H9 (cell line): Measurements from ENCODE around the gene PID1. TPM values are rescaled to one million over a fixed set of nuclear protein-coding genes. Genes with fewer than 3 reads are reported as not detected.

Experiments
- DNase-seq: peaks from one replicate; pipeline ENCODE4 v3.0.0-alpha.2; 2017
- H2AFZ ChIP-seq: one replicate; pipeline ENCODE4 v1.6.1; 2013; ENCODE audit warnings: mild to moderate bottlenecking, low read length, control low read depth, moderate library complexity
- H2AK5ac ChIP-seq: 2 replicates; pipeline ENCODE4 v1.6.1; 2013; ENCODE audit warnings: low read length, control low read depth, mixed read lengths; ENCODE audit not compliant: insufficient read length
- H2BK120ac ChIP-seq: one replicate; pipeline ENCODE4 v1.6.1; 2013; ENCODE audit warnings: low read depth, mild to moderate bottlenecking, low read length, control low read depth, inconsistent platforms; ENCODE audit not compliant: poor library complexity, severe bottlenecking
- H2BK12ac ChIP-seq: 2 replicates; pipeline ENCODE4 v1.6.1; 2013; ENCODE audit warnings: low read length, control low read depth, mixed read lengths, low read depth; ENCODE audit not compliant: insufficient read length
- H2BK15ac ChIP-seq: 2 replicates; pipeline ENCODE4 v1.6.1; 2013; ENCODE audit warnings: low read depth, low read length, control low read depth
- H2BK20ac ChIP-seq: one replicate; pipeline ENCODE4 v1.6.1; 2013; ENCODE audit warnings: low read depth, mild to moderate bottlenecking, low read length, control low read depth, inconsistent platforms; ENCODE audit not compliant: poor library complexity, severe bottlenecking
- H2BK5ac ChIP-seq: 2 replicates; pipeline ENCODE4 v1.6.1; 2013; ENCODE audit warnings: low read length, control low read depth, mixed read lengths; ENCODE audit not compliant: insufficient read length
- H3K14ac ChIP-seq: 2 replicates; pipeline ENCODE4 v1.6.1; 2013; ENCODE audit warnings: low read length, control low read depth; ENCODE audit not compliant: insufficient read depth
- H3K18ac ChIP-seq: 2 replicates; pipeline ENCODE4 v1.6.1; 2013; ENCODE audit warnings: low read depth, mild to moderate bottlenecking, mixed read lengths, low read length, control low read depth; ENCODE audit not compliant: insufficient read length
- H3K23ac ChIP-seq: 2 replicates; pipeline ENCODE4 v1.6.1; 2013; ENCODE audit warnings: low read length, control low read depth, mixed read lengths, low read depth; ENCODE audit not compliant: insufficient read length
- H3K23me2 ChIP-seq: 2 replicates; pipeline ENCODE4 v1.6.1; 2013; ENCODE audit warnings: low read depth, mild to moderate bottlenecking, mixed read lengths, low read length, control low read depth; ENCODE audit not compliant: insufficient read length, poor library complexity, severe bottlenecking
- H3K27ac ChIP-seq: 2 replicates; pipeline ENCODE4 v1.5.1; 2013; ENCODE audit warnings: low read length, control low read depth, mixed read lengths, low read depth; ENCODE audit not compliant: insufficient read length
- H3K27me3 ChIP-seq: 2 replicates; pipeline ENCODE4 v1.6.1; 2013; ENCODE audit warnings: low read length, control low read depth, inconsistent platforms; ENCODE audit not compliant: insufficient read depth
- H3K4ac ChIP-seq: 2 replicates; pipeline ENCODE4 v1.6.1; 2013; ENCODE audit warnings: low read depth, mild to moderate bottlenecking, control low read depth, inconsistent platforms, low read length, moderate library complexity
- H3K4me1 ChIP-seq: 2 replicates; pipeline ENCODE4 v1.6.1; 2013; ENCODE audit warnings: low read length, control low read depth, inconsistent platforms; ENCODE audit not compliant: insufficient read depth
- H3K4me2 ChIP-seq: 2 replicates; pipeline ENCODE4 v1.6.1; 2013; ENCODE audit warnings: low read length, control low read depth, mixed read lengths; ENCODE audit not compliant: insufficient read length, insufficient read depth
- H3K56ac ChIP-seq: 2 replicates; pipeline ENCODE4 v1.6.1; 2013; ENCODE audit warnings: low read depth, mild to moderate bottlenecking, mixed read lengths, low read length, control low read depth; ENCODE audit not compliant: insufficient read length
- H3K79me1 ChIP-seq: 2 replicates; pipeline ENCODE4 v1.6.1; 2013; ENCODE audit warnings: low read depth, mild to moderate bottlenecking, moderate library complexity, low read length, control low read depth, inconsistent platforms; ENCODE audit not compliant: insufficient read depth, poor library complexity, severe bottlenecking
- H3K79me2 ChIP-seq: 2 replicates; pipeline ENCODE4 v1.6.1; 2013; ENCODE audit warnings: low read length, control low read depth, inconsistent platforms; ENCODE audit not compliant: insufficient read depth
- H3K9ac ChIP-seq: 2 replicates; pipeline ENCODE4 v1.6.1; 2013; ENCODE audit warnings: low read length, control low read depth, mixed read lengths; ENCODE audit not compliant: insufficient read length; ENCODE audit errors: extremely low read depth
- H3K9me3 ChIP-seq: one replicate; pipeline ENCODE4 v1.6.1; 2013; ENCODE audit warnings: low read depth, low read length, inconsistent platforms; ENCODE audit not compliant: control insufficient read depth
- H3T11ph ChIP-seq: one replicate; pipeline ENCODE4 v1.6.1; 2013; ENCODE audit warnings: mild to moderate bottlenecking, low read length, control low read depth, inconsistent platforms
- H4K20me1 ChIP-seq: one replicate; pipeline ENCODE4 v1.6.1; 2013; ENCODE audit not compliant: control insufficient read depth, insufficient read length, insufficient read depth
- H4K5ac ChIP-seq: 2 replicates; pipeline ENCODE4 v1.6.1; 2013; ENCODE audit warnings: low read depth, mild to moderate bottlenecking, mixed read lengths, low read length, control low read depth; ENCODE audit not compliant: insufficient read length
- H4K8ac ChIP-seq: replicated peaks from 2 replicates; pipeline ENCODE4 v1.6.1; 2013; ENCODE audit warnings: low read length, control low read depth, mixed read lengths, low read depth; ENCODE audit not compliant: insufficient read length
- H4K91ac ChIP-seq: 2 replicates; pipeline ENCODE4 v1.6.1; 2013; ENCODE audit warnings: low read depth, mild to moderate bottlenecking, moderate library complexity, mixed read lengths, low read length, control low read depth; ENCODE audit not compliant: insufficient read length
- H3K27ac Mint-ChIP-seq, 3 experiments: 2 replicates in 2 of 3; 3 replicates in 1 of 3; pipeline ENCODE4 v1.8.0; 2020 to 2021; ENCODE audit warnings: mixed read lengths in 3 of 3, mild to moderate bottlenecking in 1 of 3, moderate library complexity in 1 of 3
- H3K27me3 Mint-ChIP-seq: 2 replicates; pipeline ENCODE4 v1.8.0; 2021; ENCODE audit warnings: low read depth, mild to moderate bottlenecking, moderate library complexity, mixed read lengths
- H3K36me3 Mint-ChIP-seq, 3 experiments: 2 replicates in 2 of 3; 3 replicates in 1 of 3; pipeline ENCODE4 v1.8.0; 2020 to 2021; ENCODE audit warnings: low read depth in 3 of 3, mixed read lengths in 3 of 3; ENCODE audit not compliant: insufficient read depth in 1 of 3
- H3K4me1 Mint-ChIP-seq, 2 experiments: 2 replicates each; pipeline ENCODE4 v1.8.0; 2020; ENCODE audit warnings: mixed read lengths in 2 of 2
- H3K4me3 Mint-ChIP-seq, 2 experiments: 2 replicates in 1 of 2; 3 replicates in 1 of 2; pipeline ENCODE4 v1.8.0; 2020 to 2021; ENCODE audit warnings: mild to moderate bottlenecking in 2 of 2, mixed read lengths in 2 of 2, moderate library complexity in 1 of 2
- H3K9me3 Mint-ChIP-seq, 2 experiments: 2 replicates in 1 of 2; 3 replicates in 1 of 2; pipeline ENCODE4 v1.8.0; 2020; ENCODE audit warnings: mild to moderate bottlenecking in 2 of 2, mixed read lengths in 2 of 2, moderate library complexity in 1 of 2
- WGBS: extraction: QIAGEN DNeasy Blood & Tissue Kit; methylation state at CpG from one replicate; pipeline ENCODE4 v1.1.7; 2013; ENCODE audit warnings: missing lambda C conversion rate, low lambda C conversion rate, mixed read lengths; ENCODE audit not compliant: insufficient read length; ENCODE audit errors: extremely low coverage; 5-methylcytosine and 5-hydroxymethylcytosine counted together
- total RNA-seq: library from RNA; stranded (reverse); gene quantifications from 2 replicates; pipeline ENCODE4 v1.2.1, GENCODE V29; 2021
- TF ChIP-seq, protein P1 (sequence below): fragments of 200-600 bp; sonication (generic); conservative IDR thresholded peaks from 3 replicates; pipeline ENCODE4 v1.8.0; 2021; ENCODE audit warnings: antibody characterized with exemption, mild to moderate bottlenecking

The PID1 gene
- total RNA-seq, 1 experiment from 2014 or later, result 1.4 TPM

DNA sequence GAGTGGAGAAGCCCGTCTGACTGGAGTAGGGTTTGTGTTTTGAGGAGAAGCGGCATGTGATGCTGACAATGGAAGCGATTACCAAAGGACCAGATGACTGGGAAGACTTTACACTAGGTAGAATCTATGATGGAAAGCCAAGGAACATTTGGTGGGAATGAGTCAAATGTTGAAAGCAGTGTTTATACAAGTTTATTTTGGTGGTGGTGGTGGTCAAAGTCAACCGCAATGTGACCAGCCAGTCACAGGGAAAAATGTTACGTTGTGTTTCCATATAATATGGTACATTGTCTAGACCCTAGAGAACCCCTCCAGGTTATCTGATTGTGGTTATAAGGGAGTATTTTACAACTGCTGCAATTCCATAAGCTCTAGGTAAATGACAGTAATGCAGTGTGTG lies 216.8 kb downstream of the PID1 start:
- Mint-ChIP-seq H3K4me3 (no peak overlapping the region), H3K36me3 (no peaks in the 10 kb centered on the region), H3K27ac (no peak overlapping the region), H3K9me3 (no peaks in the 10 kb centered on the region), H3K4me1 (peaks cover 8 to 9% of the 10 kb centered on the region in 2 experiments; a peak in 2 of 4 replicates), H3K27me3 (no peaks in the 10 kb centered on the region)
- Histone ChIP-seq H2BK120ac (no peak overlapping the region), H3K4me1 (no peaks in the 10 kb centered on the region), H3K56ac (no peak overlapping the region), H2BK12ac (no peak overlapping the region), H4K5ac (no peak overlapping the region), H3K18ac (no peak overlapping the region), H2BK20ac (no peak overlapping the region), H3K4ac (no peak overlapping the region), H3K79me2 (no peaks in the 10 kb centered on the region), H4K91ac (no peak overlapping the region), H2AFZ (no peak overlapping the region), H3K27me3 (no peaks in the 10 kb centered on the region), H3K14ac (no peak overlapping the region), H3K4me2 (no peak overlapping the region), H2BK15ac (no peak overlapping the region), H3K27ac (no peak overlapping the region), H3T11ph (no peak overlapping the region), H4K20me1 (no peaks in the 10 kb centered on the region), H2BK5ac (no peak overlapping the region), H3K79me1 (no peaks in the 10 kb centered on the region), H3K23me2 (no peaks in the 10 kb centered on the region), H2AK5ac (no peak overlapping the region), H3K23ac (no peak overlapping the region), H3K9me3 (no peaks in the 10 kb centered on the region), H4K8ac (no peak overlapping the region), H3K9ac (no peak overlapping the region)
- TF ChIP-seq, protein P1, sequence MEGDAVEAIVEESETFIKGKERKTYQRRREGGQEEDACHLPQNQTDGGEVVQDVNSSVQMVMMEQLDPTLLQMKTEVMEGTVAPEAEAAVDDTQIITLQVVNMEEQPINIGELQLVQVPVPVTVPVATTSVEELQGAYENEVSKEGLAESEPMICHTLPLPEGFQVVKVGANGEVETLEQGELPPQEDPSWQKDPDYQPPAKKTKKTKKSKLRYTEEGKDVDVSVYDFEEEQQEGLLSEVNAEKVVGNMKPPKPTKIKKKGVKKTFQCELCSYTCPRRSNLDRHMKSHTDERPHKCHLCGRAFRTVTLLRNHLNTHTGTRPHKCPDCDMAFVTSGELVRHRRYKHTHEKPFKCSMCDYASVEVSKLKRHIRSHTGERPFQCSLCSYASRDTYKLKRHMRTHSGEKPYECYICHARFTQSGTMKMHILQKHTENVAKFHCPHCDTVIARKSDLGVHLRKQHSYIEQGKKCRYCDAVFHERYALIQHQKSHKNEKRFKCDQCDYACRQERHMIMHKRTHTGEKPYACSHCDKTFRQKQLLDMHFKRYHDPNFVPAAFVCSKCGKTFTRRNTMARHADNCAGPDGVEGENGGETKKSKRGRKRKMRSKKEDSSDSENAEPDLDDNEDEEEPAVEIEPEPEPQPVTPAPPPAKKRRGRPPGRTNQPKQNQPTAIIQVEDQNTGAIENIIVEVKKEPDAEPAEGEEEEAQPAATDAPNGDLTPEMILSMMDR, result no peak
- no peak for DNase-seq
- no CpG with 5 or more reads among the region's 5 CpGs for WGBS
